Fibroblast of lung (primary cell): ENCODE data around the gene TMEM270. TPM values are rescaled to one million over a fixed set of nuclear protein-coding genes. Genes with fewer than 3 reads are reported as not detected.

Experiments
- DNase-seq, 2 donors: peaks; one replicate each; pipeline versions ENCODE4 v3.0.0 to v3.0.0-alpha.2; 2010; ENCODE audit warnings: low read depth in 2 of 2
- H2AFZ ChIP-seq: 2 replicates; pipeline ENCODE4 v1.5.1; 2012; ENCODE audit warnings: low read length, control low read depth, inconsistent platforms
- H3K27ac ChIP-seq: 2 replicates; pipeline ENCODE4 v1.5.1; 2011; ENCODE audit warnings: low read length, control low read depth; ENCODE audit not compliant: insufficient read depth
- H3K27me3 ChIP-seq: 2 replicates; pipeline ENCODE4 v1.5.1; 2011; ENCODE audit warnings: mild to moderate bottlenecking, low read length; ENCODE audit not compliant: control insufficient read depth, insufficient read depth
- H3K36me3 ChIP-seq: 2 replicates; pipeline ENCODE4 v1.5.1; 2011; ENCODE audit warnings: low read length; ENCODE audit not compliant: control insufficient read depth, insufficient read depth
- H3K4me1 ChIP-seq: 2 replicates; pipeline ENCODE4 v1.5.1; 2011; ENCODE audit warnings: low read length; ENCODE audit not compliant: control insufficient read depth, insufficient read depth; ENCODE audit errors: extremely low read depth
- H3K4me2 ChIP-seq: 2 replicates; pipeline ENCODE4 v1.5.1; 2011; ENCODE audit warnings: low read length, control low read depth; ENCODE audit not compliant: insufficient read depth; ENCODE audit errors: extremely low read depth
- H3K4me3 ChIP-seq, 4 experiments: fragments of 200-600 bp in 1 of 4; sonication (generic) in 1 of 4; replicated peaks in 1 of 4; 2 replicates each; pipeline ENCODE4 v1.5.1; 2011 to 2016; ENCODE audit warnings: low read length in 4 of 4, low read depth in 3 of 4, mild to moderate bottlenecking in 3 of 4, control low read depth in 2 of 4, inconsistent platforms in 1 of 4, mixed read lengths in 1 of 4; ENCODE audit not compliant: insufficient read depth in 1 of 4; ENCODE audit errors: control extremely low read depth in 1 of 4
- H3K79me2 ChIP-seq: 2 replicates; pipeline ENCODE4 v1.5.1; 2012; ENCODE audit warnings: mild to moderate bottlenecking, low read length, inconsistent platforms; ENCODE audit not compliant: control insufficient read depth, insufficient read depth
- H3K9ac ChIP-seq: 2 replicates; pipeline ENCODE4 v1.5.1; 2011; ENCODE audit warnings: mild to moderate bottlenecking, low read length, control low read depth; ENCODE audit not compliant: insufficient read depth
- H3K9me3 ChIP-seq: 2 replicates; pipeline ENCODE4 v1.5.1; 2012; ENCODE audit warnings: low read depth, low read length; ENCODE audit not compliant: control insufficient read depth, insufficient read depth
- H4K20me1 ChIP-seq: 2 replicates; pipeline ENCODE4 v1.5.1; 2011; ENCODE audit warnings: low read length; ENCODE audit not compliant: control insufficient read depth, insufficient read depth; ENCODE audit errors: extremely low read depth
- EZH2 ChIP-seq: IDR thresholded peaks from 2 replicates; pipeline ENCODE4 v1.5.1; 2012; ENCODE audit warnings: low read length, control low read depth, mild to moderate bottlenecking; ENCODE audit errors: missing control alignments
- polyA plus RNA-seq, 2 donors: library from polyadenylated mRNA; depleted of rRNA in 1 of 2; stranded (reverse) in 1 of 2; unstranded in 1 of 2; fragments of >200 nt; gene quantifications; 2 replicates each; pipeline ENCODE4 v1.2.1, GENCODE V29; 2011 to 2012; ENCODE audit warnings: missing spikeins in 1 of 2
- total RNA-seq: library from RNA; depleted of rRNA; stranded (reverse); fragments of >200 nt; gene quantifications from 2 replicates; pipeline ENCODE4 v1.2.1, GENCODE V29; 2014
- TF ChIP-seq, protein P1 (sequence below), 2 donors: IDR thresholded peaks in 1 of 2; conservative IDR thresholded peaks in 1 of 2; 1 replicate in 1 of 2; 2 replicates in 1 of 2; pipeline ENCODE4 v1.5.1; 2011 to 2012; ENCODE audit warnings: low read length in 2 of 2, control low read depth in 1 of 2, inconsistent platforms in 1 of 2, low read depth in 1 of 2, mild to moderate bottlenecking in 1 of 2

Gene TMEM270
- total and polyA plus RNA-seq, 2 donors (not counting 1 experiment from before 2014, with no cell fraction given) = not detected

DNA sequence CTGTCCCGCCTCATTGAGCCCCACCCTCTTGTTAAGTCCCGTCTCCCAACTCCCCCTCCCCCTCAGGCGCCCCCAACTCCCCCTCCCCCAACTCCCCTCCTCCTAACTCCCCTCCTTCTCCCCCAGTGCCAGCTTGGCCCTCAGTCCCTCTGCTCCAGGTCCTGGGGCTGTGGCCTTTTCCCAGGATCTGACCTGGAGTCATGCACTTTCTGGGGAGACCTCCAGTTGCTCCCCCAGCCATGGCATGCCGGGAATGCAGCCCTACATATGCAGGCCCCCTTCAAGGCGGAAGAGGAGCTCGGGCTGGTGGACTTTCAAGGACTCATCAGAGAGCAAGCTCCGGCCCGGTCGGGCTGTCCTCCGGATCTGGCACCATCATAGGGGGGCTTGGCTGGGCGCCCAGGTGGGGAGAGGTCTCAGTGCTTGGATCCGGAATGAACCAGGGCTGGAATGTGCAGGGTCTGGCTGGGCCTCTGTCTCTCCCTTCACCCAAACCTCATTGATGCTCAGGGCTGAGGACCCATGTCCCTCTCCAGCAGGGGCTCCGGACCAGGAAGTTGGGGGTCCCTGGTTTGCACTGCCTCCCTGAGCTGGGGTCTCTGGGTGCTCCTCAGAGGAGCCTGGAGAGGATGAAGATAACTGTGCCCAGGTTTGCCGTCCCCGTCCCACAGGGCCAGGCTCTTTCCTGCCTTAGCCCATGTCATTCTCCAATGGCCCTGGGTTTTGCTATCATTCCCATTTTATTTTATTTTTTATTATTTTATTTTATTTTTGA lies 41.1 kb downstream of the TMEM270 start:
- no peak overlapping the region for H3K9ac ChIP-seq
- no peaks in the 10 kb centered on the region for H3K36me3 ChIP-seq
- H3K27ac ChIP-seq = no peak overlapping the region
- H2AFZ ChIP-seq = no peak overlapping the region
- H3K4me3 ChIP-seq = no peak overlapping the region
- no peak overlapping the region for H3K4me2 ChIP-seq
- H3K9me3 ChIP-seq = no peaks in the 10 kb centered on the region
- TF ChIP-seq, protein P1, sequence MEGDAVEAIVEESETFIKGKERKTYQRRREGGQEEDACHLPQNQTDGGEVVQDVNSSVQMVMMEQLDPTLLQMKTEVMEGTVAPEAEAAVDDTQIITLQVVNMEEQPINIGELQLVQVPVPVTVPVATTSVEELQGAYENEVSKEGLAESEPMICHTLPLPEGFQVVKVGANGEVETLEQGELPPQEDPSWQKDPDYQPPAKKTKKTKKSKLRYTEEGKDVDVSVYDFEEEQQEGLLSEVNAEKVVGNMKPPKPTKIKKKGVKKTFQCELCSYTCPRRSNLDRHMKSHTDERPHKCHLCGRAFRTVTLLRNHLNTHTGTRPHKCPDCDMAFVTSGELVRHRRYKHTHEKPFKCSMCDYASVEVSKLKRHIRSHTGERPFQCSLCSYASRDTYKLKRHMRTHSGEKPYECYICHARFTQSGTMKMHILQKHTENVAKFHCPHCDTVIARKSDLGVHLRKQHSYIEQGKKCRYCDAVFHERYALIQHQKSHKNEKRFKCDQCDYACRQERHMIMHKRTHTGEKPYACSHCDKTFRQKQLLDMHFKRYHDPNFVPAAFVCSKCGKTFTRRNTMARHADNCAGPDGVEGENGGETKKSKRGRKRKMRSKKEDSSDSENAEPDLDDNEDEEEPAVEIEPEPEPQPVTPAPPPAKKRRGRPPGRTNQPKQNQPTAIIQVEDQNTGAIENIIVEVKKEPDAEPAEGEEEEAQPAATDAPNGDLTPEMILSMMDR (conservative IDR thresholded peaks at IDR 0.05 in 1 of 2, IDR thresholded peaks at IDR 0.05 in 1 of 2; ENCODE audit: low read depth in 1 of 2, low read length in 2 of 2) = no peak
- TF ChIP-seq EZH2 = no peak
- H3K4me1 ChIP-seq = peaks cover 20% of the 10 kb centered on the region
- DNase-seq = no peak
- H3K79me2 ChIP-seq = no peaks in the 10 kb centered on the region
- H3K27me3 ChIP-seq = no peaks in the 10 kb centered on the region
- H4K20me1 ChIP-seq = no peaks in the 10 kb centered on the region

DNA sequence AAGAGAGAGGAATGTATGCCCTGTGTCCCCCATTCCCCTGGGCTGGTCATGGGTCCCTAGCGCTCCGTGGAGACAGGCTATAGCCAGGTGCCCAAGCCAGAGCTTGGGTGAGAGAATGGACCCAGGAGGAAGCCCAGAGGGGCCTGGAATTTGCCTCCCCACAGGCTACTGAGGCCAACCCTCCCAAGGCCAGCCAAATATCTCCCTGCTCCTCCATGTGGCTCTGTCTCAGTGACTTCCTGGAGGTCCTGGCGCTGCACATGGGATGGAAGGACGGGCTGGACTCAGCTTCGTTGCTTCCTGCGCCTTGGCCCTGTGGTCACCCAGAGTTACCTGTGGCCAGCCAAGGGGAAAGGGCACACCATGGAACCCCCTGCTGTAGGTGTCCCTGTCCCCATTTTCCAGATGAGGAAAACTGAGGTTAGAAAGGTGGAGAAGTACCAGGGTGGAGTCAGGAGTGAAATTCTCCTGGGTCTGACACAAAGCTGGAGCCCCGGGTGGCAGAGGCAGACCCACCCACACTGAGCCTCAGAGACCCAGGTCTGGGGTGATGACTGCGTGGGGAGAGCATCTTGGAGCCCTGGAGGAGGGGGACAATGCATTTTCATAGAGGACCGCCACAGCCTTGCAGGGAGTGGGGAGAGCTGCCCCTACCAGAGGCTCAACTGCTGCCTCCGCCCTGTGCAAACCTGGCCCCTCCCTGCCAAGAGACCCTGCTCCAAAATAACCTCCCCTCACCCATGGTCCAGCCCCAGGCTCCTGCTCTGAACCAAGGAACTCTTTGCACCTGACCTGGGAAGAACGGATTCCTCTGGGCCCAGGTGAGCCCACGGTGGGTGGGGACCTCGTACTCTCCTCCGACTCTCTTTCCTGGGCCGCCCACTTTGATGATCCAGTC lies 42.6 kb downstream of the TMEM270 start:
- H3K27ac ChIP-seq = no peak overlapping the region
- no peak for TF ChIP-seq EZH2
- no peak overlapping the region for H3K4me2 ChIP-seq
- no peaks in the 10 kb centered on the region for H4K20me1 ChIP-seq
- no peak overlapping the region for H2AFZ ChIP-seq
- DNase-seq = no peak
- no peaks in the 10 kb centered on the region for H3K9me3 ChIP-seq
- H3K9ac ChIP-seq = no peak overlapping the region
- peaks cover 15% of the 10 kb centered on the region for H3K4me1 ChIP-seq
- no peak overlapping the region for H3K4me3 ChIP-seq
- H3K79me2 ChIP-seq = no peaks in the 10 kb centered on the region
- no peaks in the 10 kb centered on the region for H3K27me3 ChIP-seq
- no peaks in the 10 kb centered on the region for H3K36me3 ChIP-seq

DNA sequence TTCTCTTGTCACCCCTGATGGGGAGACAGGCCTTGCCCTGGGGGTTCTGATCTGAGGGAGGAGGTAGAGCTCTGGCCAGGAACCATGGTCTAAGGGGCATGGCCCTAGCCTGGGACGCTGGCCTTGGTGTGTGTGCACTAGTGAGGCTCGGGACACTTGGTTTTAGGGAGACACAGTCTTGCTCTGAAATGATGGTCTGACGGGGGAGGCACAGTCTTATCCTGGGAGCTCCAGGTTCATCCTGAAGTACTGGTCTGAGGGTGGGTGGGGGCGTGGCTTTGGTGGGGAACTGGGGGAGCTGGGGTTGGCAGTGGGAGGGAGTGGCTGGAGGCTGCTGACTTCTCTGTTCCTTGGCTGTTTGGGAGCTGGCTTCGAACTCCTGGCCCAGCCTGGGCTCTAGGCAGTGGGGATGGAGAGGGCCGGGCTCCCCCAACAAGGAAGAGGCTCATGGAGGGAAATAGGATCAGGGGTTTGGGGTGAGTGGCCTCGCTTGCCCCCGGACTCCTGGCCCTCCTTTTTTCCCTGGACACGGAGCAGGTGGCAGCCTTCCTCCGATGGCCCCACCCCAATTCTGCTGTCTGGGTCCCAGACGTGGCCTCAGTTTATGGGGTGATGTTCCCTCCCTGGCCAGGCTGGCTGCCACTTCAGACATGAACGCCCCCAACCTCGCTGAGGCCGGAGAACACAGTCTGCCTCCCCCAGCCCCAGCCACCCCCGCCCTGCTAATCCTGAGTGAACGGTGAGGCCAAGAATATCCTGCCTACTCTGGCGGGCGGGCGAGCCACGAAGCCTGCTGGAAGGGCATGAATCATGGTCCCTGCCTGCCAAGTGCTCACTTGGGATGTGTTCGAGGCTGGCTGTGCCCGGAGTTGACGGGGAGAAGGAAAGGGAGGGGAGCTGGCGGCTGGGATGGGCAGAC lies 43.5 kb downstream of the TMEM270 start:
- TF ChIP-seq, protein P1 (conservative IDR thresholded peaks at IDR 0.05 in 1 of 2, IDR thresholded peaks at IDR 0.05 in 1 of 2; ENCODE audit: low read depth in 1 of 2, low read length in 2 of 2) = no peak
- no peak for TF ChIP-seq EZH2

More for the DNA sequence above, 43.5 kb downstream of the TMEM270 start:
- Histone ChIP-seq H3K36me3 (no peaks in the 10 kb centered on the region), H3K9ac (no peak overlapping the region), H3K27ac (no peak overlapping the region), H3K27me3 (no peaks in the 10 kb centered on the region), H3K4me1 (peaks cover 14% of the 10 kb centered on the region), H3K4me3 (no peak overlapping the region), H3K9me3 (no peaks in the 10 kb centered on the region), H3K79me2 (no peaks in the 10 kb centered on the region), H4K20me1 (no peaks in the 10 kb centered on the region), H2AFZ (no peak overlapping the region), H3K4me2 (no peak overlapping the region)
- peak; percentile 32 to 56 for DNase-seq
